ENCODE data around the gene CFTR.
"Not testable (repeated sequence)": the region's sequence is repeated elsewhere in the genome, so short reads cannot be mapped to it uniquely, and the experiment has no call there.

CFTR gene

GRCh38 chr7:117698018-117698417 is 218.2 kb downstream of the CFTR start:
- no peak for DNase-seq

DNA sequence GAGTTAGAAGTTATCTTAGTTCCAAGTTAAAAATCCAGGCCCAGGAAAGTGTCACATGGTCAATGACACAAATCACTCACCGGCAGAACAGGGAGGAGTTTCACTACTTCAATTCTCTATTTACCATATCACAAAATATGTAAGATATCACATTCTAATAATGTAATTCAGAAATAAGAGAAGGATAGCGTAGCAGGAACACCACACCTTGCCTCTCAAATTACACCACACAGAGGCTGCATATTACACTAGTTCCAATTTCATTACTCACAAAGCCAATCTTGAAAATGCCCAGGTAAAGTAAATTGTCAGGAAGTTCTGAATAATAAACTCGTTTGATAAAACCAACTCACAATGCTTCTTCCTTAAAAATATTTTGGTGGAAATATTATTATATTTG is 224.2 kb downstream of the CFTR start:
- no peak for DNase-seq

- no peak for DNase-seq
These were observed 225.8 kb downstream of the CFTR start for GRCh38 chr7:117705630-117706029.

- no peak for DNase-seq
These were observed 226.4 kb downstream of the CFTR start for GRCh38 chr7:117706210-117706609.

DNA sequence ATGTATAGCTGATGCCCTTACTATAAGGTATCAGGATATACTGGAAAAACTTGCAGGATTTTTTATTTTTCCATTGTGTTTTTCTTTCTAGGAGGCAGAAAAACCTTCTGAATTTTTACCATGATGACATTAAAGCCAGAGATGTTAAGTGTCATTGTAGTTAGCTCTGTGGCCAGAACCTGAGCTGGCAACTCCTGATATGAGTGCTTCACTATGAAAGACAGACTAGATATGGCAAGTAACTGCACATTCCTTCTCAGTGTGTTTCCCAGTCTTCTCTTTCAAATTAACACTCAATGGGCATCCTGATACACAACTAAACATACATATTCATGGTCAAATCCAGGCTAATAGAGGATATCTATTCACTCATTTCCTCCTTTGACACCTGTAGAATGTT is 227.3 kb downstream of the CFTR start:
- DNase-seq: no peak

GRCh38 chr7:117708173-117708572 is 228.3 kb downstream of the CFTR start:
- DNase-seq: not testable (repeated sequence)

- DNase-seq: no peak
These were observed 231.7 kb downstream of the CFTR start for GRCh38 chr7:117711556-117711955.

DNA sequence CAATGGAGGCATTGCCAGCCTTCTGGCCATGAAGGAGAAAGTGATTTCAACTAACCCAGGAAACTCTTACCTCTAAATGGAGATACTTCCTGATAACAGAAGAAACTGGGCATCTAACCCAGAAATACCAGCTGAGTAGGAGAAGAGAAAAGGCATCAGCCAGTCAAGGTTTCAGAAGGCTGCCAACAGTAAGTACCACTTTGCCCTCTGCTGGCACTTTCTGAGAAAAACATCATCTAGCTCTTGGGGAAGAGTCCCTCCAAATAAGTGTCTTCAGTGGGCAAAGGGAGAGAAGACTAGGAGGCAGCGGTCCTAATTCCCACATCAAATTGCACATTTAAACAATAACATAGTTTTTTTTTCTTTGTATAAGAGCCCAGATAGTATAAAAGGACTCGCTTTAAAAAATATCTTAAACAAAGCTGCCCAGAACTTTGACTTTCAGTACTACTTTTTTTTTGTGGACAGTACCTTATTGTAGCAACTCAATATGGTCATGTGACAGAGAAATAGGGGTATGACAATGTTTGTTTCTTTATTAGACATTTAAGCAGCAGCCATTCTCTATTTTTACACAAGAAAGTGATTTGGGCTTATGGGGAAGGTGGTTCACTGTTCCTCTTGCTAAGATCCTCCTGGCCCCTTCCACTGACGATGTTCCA is 236.1 kb downstream of the CFTR start:
- DNase-seq: no peak

GRCh38 chr7:117716707-117717299 is 237.0 kb downstream of the CFTR start:
- no peak for DNase-seq

DNA sequence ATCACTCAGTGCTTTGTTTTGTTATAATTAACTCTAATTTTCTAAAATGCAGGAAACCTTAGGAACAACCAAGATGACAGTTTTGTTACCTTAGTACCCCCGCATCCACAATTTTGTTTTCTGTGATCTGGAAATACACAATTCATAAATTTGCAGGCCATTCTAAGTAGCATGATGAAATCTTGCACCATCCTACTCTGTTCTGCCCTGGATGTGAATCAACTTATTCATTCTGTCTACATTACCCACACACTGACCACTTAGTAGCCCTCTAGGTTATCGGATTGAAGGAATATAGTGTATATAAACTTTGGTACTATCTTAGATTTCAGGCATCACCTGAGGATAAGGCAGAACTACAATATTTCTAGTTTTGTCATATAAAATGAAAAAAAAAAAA is 237.5 kb downstream of the CFTR start:
- no peak for DNase-seq
